BE2C (cell line): Measurements from ENCODE around the gene PRKAR2B.

Source experiments
- DNase-seq: peaks from one replicate; pipeline ENCODE4 v3.0.0-alpha.2; 2020
- H3K27me3 ChIP-seq: fragments of 250-450 bp; sonication (Bioruptor Pico); 2 replicates; pipeline ENCODE4 v1.5.1; 2020; ENCODE audit warnings: mild to moderate bottlenecking
- H3K36me3 ChIP-seq: fragments of 250-450 bp; sonication (Bioruptor Pico); 2 replicates; pipeline ENCODE4 v1.5.1; 2020; ENCODE audit warnings: mild to moderate bottlenecking
- H3K4me1 ChIP-seq: fragments of 250-450 bp; sonication (Bioruptor Pico); 2 replicates; pipeline ENCODE4 v1.5.1; 2020
- H3K4me3 ChIP-seq: 2 replicates; pipeline ENCODE4 v1.5.1; 2011; ENCODE audit warnings: low read depth, low read length
- H3K9me3 ChIP-seq: fragments of 250-450 bp; sonication (Bioruptor Pico); 2 replicates; pipeline ENCODE4 v1.5.1; 2020
- TF ChIP-seq, protein P1 (sequence below): IDR thresholded peaks from 2 replicates; pipeline ENCODE4 v1.5.1; 2012; ENCODE audit warnings: mild to moderate bottlenecking, low read depth, low read length

PRKAR2B gene

DNA sequence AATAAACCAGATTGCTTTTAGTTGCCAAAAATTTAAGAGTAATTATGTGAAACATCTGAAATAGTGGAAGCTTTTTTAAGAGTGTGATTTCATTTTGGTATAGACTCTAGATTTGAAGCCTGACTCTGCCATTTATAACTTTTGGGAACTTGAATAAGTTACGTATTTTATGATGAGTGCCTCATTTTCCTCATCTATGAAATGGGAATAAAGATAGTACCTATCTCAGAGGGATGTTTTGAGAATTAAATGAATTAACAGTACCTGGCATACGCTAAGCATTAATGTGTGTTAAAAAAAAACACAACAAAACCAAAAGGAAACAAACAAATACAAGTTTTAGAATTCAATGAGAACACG is 12.9 kb downstream of the PRKAR2B start:
- no peaks in the 10 kb centered on the region; the same call in 1 of the 2 replicates for H3K27me3 ChIP-seq
- no peaks in the 10 kb centered on the region for H3K36me3 ChIP-seq
- no peaks in the 10 kb centered on the region for H3K9me3 ChIP-seq
- TF ChIP-seq, protein P1, sequence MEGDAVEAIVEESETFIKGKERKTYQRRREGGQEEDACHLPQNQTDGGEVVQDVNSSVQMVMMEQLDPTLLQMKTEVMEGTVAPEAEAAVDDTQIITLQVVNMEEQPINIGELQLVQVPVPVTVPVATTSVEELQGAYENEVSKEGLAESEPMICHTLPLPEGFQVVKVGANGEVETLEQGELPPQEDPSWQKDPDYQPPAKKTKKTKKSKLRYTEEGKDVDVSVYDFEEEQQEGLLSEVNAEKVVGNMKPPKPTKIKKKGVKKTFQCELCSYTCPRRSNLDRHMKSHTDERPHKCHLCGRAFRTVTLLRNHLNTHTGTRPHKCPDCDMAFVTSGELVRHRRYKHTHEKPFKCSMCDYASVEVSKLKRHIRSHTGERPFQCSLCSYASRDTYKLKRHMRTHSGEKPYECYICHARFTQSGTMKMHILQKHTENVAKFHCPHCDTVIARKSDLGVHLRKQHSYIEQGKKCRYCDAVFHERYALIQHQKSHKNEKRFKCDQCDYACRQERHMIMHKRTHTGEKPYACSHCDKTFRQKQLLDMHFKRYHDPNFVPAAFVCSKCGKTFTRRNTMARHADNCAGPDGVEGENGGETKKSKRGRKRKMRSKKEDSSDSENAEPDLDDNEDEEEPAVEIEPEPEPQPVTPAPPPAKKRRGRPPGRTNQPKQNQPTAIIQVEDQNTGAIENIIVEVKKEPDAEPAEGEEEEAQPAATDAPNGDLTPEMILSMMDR, result no peak
- DNase-seq, result no peak
- no peak overlapping the region for H3K4me3 ChIP-seq
- H3K4me1 ChIP-seq, result no peaks in the 10 kb centered on the region

DNA sequence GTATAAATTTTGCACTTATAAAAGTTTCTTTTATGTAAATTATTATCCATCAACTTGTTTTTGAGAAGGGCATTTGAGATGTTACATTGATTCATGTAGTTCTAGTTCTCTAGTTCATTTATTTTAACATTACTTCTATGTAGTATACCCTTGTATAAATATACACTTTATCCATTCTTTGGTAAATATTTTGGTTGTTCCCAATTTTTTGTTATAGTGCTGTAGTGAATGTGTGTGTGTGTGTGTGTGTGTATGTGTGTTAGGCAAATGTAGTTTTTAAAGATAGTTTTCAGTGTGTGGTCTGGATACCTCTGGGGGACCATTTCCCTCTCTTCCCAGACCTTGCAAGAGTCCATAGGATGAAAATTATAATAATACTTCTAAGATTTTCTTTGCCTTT is 15.0 kb downstream of the PRKAR2B start:
- H3K27me3 ChIP-seq, result no peaks in the 10 kb centered on the region; the same call in 1 of the 2 replicates
- no peaks in the 10 kb centered on the region for H3K4me1 ChIP-seq
- no peak for DNase-seq
- no peak overlapping the region for H3K4me3 ChIP-seq
- no peaks in the 10 kb centered on the region for H3K9me3 ChIP-seq
- H3K36me3 ChIP-seq, result no peaks in the 10 kb centered on the region
- TF ChIP-seq, protein P1, result no peak

DNA sequence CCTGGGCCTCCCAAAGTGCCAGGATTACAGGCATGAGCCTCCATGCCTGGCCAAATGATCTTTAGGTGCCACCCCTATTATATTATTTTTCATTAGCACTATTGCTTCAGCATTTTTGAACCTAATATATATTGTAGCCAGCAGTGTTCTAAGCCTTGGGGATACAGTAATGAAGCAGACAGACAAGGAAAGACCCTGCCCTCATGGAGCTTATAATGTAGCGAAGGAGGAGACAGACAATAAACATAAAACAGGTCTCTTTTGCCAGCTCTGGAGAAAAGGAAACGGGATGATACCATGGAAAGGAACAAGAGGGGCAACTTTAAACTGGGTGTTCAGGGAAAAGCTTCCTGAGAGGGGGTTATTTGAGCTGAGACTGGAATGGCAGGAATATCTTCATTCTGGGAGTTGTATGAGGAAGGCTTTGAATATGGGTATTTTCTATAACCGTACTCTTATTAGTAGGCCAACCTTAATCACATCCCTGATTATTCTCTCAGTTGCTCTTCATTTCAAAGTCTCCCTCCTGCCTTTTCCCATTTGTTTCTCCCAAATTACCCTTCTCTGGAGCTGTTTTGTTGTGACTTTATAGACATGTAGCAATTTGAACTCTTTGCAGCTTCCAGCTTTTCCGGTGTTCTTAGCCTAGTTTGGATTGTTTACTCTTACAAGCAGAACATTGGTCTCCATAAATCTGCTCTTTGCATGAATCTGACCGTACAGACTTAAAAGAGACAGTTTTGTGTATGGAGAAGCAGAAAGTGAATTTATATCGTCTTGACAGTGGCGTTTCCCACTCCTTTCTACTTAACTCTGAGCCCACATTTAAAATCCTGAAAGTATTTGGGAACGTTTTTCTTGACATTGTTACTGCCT is 19.0 kb downstream of the PRKAR2B start:
- no peaks in the 10 kb centered on the region for H3K36me3 ChIP-seq
- TF ChIP-seq, protein P1, result no peak
- H3K27me3 ChIP-seq, result no peaks in the 10 kb centered on the region; the same call in 1 of the 2 replicates
- no peaks in the 10 kb centered on the region for H3K4me1 ChIP-seq
- no peak for DNase-seq
- no peaks in the 10 kb centered on the region for H3K9me3 ChIP-seq
- H3K4me3 ChIP-seq, result no peak overlapping the region

DNA sequence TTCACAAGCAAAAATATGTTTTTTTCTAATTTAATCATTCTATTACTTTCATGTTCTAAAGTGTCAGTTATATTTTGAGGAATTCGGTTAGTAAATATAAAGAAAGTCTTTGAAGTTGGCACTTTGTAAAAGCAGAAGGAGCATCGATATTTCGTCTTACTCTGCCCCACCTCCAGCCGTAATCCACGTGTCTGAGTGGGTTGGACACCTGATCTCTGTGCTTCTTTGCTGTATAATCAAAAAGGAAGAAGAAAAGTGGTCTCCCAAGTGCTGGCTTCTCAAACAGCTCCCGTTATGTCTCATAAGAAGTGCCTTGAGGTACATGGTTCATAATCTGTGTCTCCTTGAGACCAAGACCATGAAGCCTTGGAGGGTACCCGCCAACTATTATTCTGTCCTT is 19.8 kb downstream of the PRKAR2B start:
- H3K9me3 ChIP-seq, result no peaks in the 10 kb centered on the region
- H3K36me3 ChIP-seq, result no peaks in the 10 kb centered on the region
- H3K4me3 ChIP-seq, result no peak overlapping the region

DNA sequence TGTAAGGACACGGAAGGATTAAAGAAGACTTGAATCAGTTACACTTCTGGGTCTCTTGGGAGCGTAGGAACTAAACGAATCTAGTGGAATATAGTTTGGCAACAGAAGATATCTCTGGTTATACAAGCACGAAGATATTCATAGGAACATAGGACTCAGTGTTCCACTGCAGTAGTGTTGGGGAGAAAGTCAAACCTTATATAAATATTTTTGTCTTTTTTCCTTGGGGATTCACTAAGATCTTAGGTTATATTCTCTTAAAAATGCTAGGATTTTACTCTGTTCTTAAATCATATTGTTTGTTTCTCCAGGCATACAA is 21.4 kb downstream of the PRKAR2B start:
- H3K36me3 ChIP-seq, result no peaks in the 10 kb centered on the region
- H3K4me3 ChIP-seq, result no peak overlapping the region
- no peaks in the 10 kb centered on the region; the same call in 1 of the 2 replicates for H3K27me3 ChIP-seq
- TF ChIP-seq, protein P1, result no peak
- H3K9me3 ChIP-seq, result no peaks in the 10 kb centered on the region
- H3K4me1 ChIP-seq, result peaks cover 6% of the 10 kb centered on the region; the same call in 1 of the 2 replicates
- DNase-seq, result no peak

More for the DNA sequence above, 19.8 kb downstream of the PRKAR2B start:
- Histone ChIP-seq H3K4me1 (no peaks in the 10 kb centered on the region), H3K27me3 (no peaks in the 10 kb centered on the region; the same call in 1 of the 2 replicates)
- no peak for DNase-seq
- TF ChIP-seq, protein P1, result no peak

DNA sequence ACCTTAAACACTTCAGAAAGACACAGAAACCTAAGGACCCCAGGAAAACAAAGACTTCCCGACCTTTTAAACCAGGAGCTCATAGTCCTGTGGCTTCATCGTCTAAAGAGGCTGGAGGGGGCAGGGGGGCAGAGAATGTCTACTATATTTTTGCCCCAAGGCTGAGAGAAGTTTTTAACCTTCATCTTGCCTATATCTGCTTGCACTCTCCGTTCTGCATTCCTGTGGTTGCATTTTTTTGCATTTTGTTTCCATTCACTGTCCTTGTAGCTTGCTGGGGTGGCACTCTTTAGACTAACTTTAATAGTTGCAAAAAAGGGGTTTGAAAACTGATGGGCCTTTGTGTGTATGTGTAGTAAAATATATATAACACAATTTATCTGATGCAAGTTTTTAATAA is 23.7 kb downstream of the PRKAR2B start:
- no peaks in the 10 kb centered on the region for H3K9me3 ChIP-seq
- peaks cover 6% of the 10 kb centered on the region; the same call in 1 of the 2 replicates for H3K4me1 ChIP-seq
- H3K36me3 ChIP-seq, result no peaks in the 10 kb centered on the region
- no peak overlapping the region for H3K4me3 ChIP-seq
- no peaks in the 10 kb centered on the region for H3K27me3 ChIP-seq
- TF ChIP-seq, protein P1, result no peak
- no peak for DNase-seq
